ENCODE results near the gene RHOBTB1. TPM values are rescaled to one million over a fixed set of nuclear protein-coding genes. Genes with fewer than 3 reads are reported as not detected.
"Not testable (repeated sequence)": the region's sequence is repeated elsewhere in the genome, so short reads cannot be mapped to it uniquely, and the experiment has no call there.

RHOBTB1 gene
- total RNA-seq, 1 donor from 2014 or later, result 13.5 TPM

DNA sequence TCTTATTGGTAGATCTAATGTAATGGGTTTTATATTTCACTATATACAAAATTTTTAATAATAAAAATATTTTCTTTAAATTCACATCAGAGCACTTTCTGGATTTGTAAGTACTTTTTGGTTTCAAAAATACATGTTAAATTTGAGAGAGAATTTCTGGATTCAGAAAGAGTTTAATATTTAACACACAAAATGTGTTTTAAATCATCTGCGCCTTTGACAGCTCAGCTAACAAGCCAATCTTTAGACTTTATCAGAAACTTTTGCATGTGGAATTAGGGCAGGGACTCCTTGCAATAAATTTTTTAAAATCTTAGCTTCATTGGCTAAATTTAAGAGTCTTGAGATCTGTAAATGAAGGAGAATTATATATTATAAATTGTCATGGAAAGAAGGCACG is 32.7 kb upstream of the RHOBTB1 start:
- no peaks in the 10 kb centered on the region for H3K4me1 ChIP-seq
- ATAC-seq, result no peak
- H3K9me3 ChIP-seq, result no peaks in the 10 kb centered on the region
- H3K27me3 ChIP-seq (ENCODE audit: low read depth), result no peaks in the 10 kb centered on the region
- H3K4me3 ChIP-seq, result no peak overlapping the region
- intact Hi-C loops (cut with DNase I), result no loop called here
- TF ChIP-seq, protein P1, sequence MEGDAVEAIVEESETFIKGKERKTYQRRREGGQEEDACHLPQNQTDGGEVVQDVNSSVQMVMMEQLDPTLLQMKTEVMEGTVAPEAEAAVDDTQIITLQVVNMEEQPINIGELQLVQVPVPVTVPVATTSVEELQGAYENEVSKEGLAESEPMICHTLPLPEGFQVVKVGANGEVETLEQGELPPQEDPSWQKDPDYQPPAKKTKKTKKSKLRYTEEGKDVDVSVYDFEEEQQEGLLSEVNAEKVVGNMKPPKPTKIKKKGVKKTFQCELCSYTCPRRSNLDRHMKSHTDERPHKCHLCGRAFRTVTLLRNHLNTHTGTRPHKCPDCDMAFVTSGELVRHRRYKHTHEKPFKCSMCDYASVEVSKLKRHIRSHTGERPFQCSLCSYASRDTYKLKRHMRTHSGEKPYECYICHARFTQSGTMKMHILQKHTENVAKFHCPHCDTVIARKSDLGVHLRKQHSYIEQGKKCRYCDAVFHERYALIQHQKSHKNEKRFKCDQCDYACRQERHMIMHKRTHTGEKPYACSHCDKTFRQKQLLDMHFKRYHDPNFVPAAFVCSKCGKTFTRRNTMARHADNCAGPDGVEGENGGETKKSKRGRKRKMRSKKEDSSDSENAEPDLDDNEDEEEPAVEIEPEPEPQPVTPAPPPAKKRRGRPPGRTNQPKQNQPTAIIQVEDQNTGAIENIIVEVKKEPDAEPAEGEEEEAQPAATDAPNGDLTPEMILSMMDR (IDR thresholded peaks at IDR 0.05), result no peak
- no peaks in the 10 kb centered on the region for H3K36me3 ChIP-seq
- DNase-seq, result no peak
- H3K27ac ChIP-seq, result no peak overlapping the region

DNA sequence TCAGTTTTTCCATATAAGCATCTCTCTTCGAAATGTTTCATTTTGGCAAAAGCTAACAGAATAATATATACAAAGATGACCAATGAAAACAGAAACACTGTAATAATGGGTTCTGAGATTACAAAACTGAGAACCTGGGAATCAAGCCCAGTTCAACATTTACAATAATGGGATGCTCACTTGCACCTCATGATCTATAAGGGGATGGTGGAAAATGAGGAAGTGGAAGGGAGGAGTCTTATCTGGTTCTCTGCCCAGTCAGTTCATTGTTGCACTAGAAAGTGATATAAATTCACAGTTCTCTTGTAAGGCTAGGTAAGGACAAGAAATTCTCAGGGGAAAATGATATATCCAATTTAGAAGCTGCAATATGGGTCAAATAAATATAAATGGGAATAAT is 31.7 kb upstream of the RHOBTB1 start:
- Histone ChIP-seq H3K27me3 (ENCODE audit: low read depth) (no peaks in the 10 kb centered on the region), H3K36me3 (no peaks in the 10 kb centered on the region), H3K4me3 (no peak overlapping the region), H3K9me3 (no peaks in the 10 kb centered on the region), H3K4me1 (no peaks in the 10 kb centered on the region), H3K27ac (no peak overlapping the region)
- TF ChIP-seq, protein P1 (IDR thresholded peaks at IDR 0.05), result no peak
- intact Hi-C loops (cut with DNase I), result no loop called here
- ATAC-seq (no peak), DNase-seq (no peak)

DNA sequence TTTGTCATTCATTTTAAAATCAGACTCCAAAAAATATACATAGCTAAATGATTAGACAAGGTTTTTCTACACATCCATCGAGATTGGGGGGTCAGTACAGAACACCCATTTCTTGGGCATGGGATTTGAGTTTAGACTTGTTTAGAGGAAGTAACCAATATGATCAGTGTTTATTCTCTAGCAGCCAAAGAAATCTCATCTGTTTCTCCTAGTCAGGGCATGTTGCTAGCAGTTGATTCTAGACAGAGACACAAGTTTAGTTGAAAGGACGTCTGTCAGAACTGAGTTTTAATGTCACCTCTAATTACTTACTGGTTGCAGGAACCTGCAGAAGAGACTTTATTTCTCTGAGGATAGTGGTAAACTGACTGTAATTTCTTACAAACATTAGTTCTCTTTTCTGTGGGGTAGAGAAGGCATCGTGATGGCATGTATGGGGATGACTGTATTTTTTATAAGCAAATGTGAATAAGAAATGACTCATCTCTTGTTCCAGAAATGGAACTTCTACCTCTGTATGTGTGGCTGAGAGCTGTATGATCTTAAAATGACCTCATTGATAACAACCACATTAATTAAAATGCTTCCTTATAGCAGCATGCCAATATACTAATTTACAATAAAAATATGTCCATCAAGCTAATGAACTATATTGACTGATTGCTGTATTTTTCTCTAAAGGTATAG is 30.6 kb upstream of the RHOBTB1 start:
- intact Hi-C loops (cut with DNase I), result no loop called here
- no peak overlapping the region for H3K27ac ChIP-seq

DNA sequence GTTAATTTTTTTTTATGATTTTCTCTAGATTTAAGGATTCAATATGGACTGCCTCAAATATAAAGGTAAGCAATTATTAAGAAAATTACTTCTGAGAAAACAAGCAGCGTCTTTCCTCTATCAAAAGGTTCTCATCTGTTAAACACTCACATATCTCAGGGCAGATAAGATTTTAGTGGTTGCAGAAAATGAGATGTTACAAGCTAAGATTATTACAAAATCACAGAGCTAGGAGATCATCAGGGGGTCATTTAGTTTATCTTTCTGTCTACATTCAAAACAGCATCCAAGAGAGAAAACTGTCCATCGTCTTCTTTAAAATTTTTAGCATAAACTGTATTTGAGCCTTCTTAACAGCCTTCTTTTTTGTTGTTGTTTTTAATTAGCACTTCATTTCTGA is 29.1 kb upstream of the RHOBTB1 start:
- Histone ChIP-seq H3K4me1 (no peaks in the 10 kb centered on the region), H3K27me3 (ENCODE audit: low read depth) (no peaks in the 10 kb centered on the region), H3K36me3 (no peaks in the 10 kb centered on the region), H3K9me3 (no peaks in the 10 kb centered on the region), H3K27ac (no peak overlapping the region), H3K4me3 (no peak overlapping the region)
- DNase-seq (no peak), ATAC-seq (no peak)
- intact Hi-C loops (cut with DNase I), result no loop called here
- TF ChIP-seq, protein P1 (IDR thresholded peaks at IDR 0.05), result no peak

More for the DNA sequence above, 30.6 kb upstream of the RHOBTB1 start:
- TF ChIP-seq, protein P1 (IDR thresholded peaks at IDR 0.05), result no peak
- ATAC-seq, result no peak
- no peaks in the 10 kb centered on the region for H3K9me3 ChIP-seq
- no peak overlapping the region for H3K4me3 ChIP-seq
- H3K36me3 ChIP-seq, result no peaks in the 10 kb centered on the region
- no peaks in the 10 kb centered on the region for H3K27me3 ChIP-seq (ENCODE audit: low read depth)
- no peaks in the 10 kb centered on the region for H3K4me1 ChIP-seq
- no peak for DNase-seq

DNA sequence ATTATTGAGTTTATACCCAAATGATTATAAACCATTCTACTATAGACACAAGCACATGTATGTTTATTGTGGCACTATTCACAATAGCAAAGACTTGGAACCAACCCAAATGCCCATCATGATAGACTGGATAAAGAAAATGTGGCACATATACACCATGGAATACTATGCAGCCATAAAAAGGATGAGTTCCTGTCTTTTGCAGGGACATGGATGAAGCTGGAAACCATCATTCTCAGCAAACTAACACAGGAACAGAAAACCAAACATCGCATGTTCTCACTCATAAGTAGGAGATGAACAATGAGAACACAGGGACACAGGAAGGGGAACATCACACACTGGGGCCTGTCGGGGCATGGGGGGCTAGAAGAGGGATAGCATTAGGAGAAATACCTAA is 28.2 kb upstream of the RHOBTB1 start:
- H3K4me1 ChIP-seq; intact Hi-C loops (cut with DNase I); H3K27me3 ChIP-seq (ENCODE audit: low read depth); ATAC-seq; H3K4me3 ChIP-seq; DNase-seq; H3K36me3 ChIP-seq; H3K9me3 ChIP-seq; H3K27ac ChIP-seq: not testable (repeated sequence)

DNA sequence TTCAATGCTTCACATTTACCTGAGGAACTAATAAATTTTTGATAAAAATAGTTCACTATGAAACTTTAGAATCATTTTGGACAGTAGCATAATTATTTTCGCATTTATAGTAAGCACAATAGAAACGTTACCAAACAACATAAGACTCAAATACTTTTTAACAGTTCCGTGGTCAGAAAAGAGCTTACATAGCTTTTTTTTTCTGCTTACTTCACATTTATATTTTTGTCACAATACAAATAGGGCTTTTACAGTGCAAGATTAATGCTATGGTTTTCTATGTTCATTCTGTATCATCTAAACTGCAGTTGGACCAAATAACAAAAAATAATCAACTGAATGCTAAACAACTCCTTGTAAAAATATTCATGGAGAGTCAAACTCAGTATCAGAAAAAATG is 26.5 kb upstream of the RHOBTB1 start:
- Histone ChIP-seq H3K27ac (no peak overlapping the region), H3K4me3 (no peak overlapping the region), H3K27me3 (ENCODE audit: low read depth) (no peaks in the 10 kb centered on the region), H3K36me3 (no peaks in the 10 kb centered on the region), H3K4me1 (no peaks in the 10 kb centered on the region), H3K9me3 (no peaks in the 10 kb centered on the region)
- DNase-seq (no peak), ATAC-seq (no peak)
- intact Hi-C loops (cut with DNase I), result no loop called here
- TF ChIP-seq, protein P1 (IDR thresholded peaks at IDR 0.05), result no peak
